ENCODE measurements around the gene ETV3L.

Gene ETV3L

DNA sequence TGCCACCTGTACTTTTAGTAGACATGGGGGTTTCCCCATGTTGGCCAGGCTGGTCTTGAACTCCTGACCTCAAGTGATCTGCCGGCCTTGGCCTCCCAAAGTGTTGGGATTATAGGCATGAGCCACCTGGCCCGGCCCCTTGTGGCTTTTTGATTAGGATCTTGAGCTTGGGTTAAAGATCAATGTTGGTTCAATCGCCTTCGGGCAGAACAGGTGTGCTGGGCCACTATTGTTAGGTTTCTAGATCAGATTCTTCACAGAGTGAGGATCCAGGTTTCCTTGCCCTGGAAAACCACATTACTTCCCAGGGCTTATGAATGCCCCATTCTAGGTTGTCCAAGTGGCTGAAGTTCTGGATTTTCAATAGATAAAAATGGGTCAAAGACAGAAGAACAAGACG, 32.5 kb upstream of the ETV3L start:
- peak overlapping the region; percentile 83 for H3K27ac ChIP-seq
- TF ChIP-seq, protein P1, sequence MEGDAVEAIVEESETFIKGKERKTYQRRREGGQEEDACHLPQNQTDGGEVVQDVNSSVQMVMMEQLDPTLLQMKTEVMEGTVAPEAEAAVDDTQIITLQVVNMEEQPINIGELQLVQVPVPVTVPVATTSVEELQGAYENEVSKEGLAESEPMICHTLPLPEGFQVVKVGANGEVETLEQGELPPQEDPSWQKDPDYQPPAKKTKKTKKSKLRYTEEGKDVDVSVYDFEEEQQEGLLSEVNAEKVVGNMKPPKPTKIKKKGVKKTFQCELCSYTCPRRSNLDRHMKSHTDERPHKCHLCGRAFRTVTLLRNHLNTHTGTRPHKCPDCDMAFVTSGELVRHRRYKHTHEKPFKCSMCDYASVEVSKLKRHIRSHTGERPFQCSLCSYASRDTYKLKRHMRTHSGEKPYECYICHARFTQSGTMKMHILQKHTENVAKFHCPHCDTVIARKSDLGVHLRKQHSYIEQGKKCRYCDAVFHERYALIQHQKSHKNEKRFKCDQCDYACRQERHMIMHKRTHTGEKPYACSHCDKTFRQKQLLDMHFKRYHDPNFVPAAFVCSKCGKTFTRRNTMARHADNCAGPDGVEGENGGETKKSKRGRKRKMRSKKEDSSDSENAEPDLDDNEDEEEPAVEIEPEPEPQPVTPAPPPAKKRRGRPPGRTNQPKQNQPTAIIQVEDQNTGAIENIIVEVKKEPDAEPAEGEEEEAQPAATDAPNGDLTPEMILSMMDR (conservative IDR thresholded peaks at IDR 0.05), result no peak
- TF ChIP-seq ZFX (IDR thresholded peaks at IDR 0.05), result no peak

DNA sequence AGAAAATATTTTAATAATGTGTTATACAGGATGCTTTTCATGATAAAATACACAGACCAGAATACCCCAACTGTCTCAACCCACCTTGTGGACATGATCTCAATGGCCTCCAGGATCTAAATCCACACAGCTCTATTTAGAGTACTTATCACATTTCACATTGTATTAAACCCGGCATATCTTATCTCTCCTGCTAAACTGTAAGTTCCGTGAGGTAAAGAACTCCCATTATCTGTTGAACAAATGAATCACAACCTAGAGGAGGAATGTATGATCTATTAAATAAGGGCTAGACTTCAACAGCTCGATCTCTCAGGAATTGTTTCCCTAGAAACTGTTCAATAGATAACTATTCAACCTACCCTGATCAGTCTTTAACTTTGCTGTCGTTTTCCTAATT, 31.7 kb upstream of the ETV3L start:
- H3K27ac ChIP-seq, result no peak overlapping the region
- TF ChIP-seq, protein P1 (conservative IDR thresholded peaks at IDR 0.05), result no peak
- no peak for TF ChIP-seq ZFX (IDR thresholded peaks at IDR 0.05)

DNA sequence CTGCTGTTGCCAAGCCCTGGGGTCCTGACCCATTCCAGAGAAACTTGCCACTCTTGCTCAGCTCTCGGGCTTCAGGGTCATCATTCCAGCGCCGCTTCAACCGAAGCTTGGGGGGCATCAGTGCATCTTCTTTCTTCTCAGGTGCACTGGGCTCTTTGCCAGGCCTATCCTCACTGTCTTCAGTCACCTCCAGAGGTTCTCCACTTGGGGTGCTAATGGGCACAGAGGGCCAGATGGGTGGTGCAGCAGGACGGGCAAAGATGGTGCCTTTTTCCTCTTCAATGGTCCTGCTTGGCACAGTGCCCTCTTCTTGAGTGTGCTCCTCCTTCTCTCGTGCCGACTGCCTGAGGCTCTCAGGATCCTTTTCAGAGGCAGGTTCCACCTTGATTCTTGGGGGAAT, 25.2 kb upstream of the ETV3L start:
- H3K27ac ChIP-seq, result no peak overlapping the region
- TF ChIP-seq, protein P1 (conservative IDR thresholded peaks at IDR 0.05), result no peak
- TF ChIP-seq ZFX (IDR thresholded peaks at IDR 0.05), result no peak

DNA sequence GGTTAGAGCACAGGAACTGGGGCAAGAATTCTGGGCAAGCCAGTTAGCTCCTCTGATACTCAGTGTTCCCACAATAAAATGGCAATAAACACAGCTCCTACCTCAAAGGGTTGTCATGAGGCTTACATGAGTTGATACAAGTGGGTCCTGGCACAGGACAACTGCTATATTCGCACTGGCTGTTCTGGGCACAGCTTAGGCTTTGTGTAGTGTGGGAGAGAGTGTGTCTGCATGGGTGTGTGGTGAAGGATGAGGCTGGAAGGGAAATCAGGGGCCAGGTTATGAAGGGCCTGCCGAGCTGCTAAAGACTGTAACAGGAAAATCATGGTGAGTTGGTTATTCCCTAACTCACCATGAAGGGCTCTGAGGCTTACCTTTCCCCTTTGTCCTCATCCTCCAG, 19.8 kb upstream of the ETV3L start:
- H3K27ac ChIP-seq, result no peak overlapping the region
- TF ChIP-seq, protein P1 (conservative IDR thresholded peaks at IDR 0.05), result no peak
- no peak for TF ChIP-seq ZFX (IDR thresholded peaks at IDR 0.05)

DNA sequence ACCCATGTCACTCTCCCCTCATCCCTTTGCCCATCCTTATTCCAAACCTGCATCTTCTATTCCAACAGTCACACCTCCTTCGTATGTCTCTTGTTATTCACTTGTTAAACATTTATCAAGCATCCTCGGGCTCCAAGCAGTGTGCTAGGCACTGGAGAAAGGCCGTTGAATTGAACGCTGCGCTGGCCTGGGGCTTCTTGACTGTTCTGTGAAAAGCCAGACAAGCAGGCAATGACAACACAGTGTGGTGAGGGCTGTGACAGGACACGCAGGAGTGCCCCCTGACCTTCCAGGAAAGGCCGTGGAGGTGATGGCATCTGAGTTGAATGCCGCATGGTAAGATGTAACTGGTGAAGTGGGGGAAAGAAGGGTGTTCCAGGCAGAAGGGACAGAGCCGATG, 19.4 kb upstream of the ETV3L start:
- TF ChIP-seq, protein P1 (conservative IDR thresholded peaks at IDR 0.05), result no peak
- no peak for TF ChIP-seq ZFX (IDR thresholded peaks at IDR 0.05)
- H3K27ac ChIP-seq, result no peak overlapping the region

DNA sequence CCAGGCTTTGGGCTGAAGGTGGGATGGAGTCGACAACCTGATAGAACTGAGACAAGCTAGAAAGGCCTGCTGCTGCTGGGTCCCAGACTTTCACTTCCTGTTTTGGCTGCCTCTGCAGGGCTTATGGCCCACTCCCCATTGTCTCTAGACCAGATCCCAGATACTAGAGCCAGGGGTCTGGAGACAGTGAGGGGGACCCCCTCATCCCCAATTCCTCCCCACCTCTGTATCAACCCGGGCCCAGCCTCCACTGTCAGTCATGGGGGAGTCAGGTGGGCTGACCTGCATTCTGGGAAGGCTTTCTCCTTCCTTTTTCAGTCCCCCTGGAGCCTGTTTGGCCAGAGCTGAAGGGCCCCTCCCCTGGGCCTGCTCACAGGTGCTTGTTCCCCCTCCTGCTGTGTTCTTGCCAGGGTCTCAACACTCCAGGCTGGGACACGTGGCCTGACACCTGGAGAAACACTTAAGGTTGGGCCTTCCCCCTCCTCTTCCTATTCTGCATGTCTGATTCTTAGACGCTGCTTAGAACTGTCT, 18.0 kb upstream of the ETV3L start:
- TF ChIP-seq, protein P1 (conservative IDR thresholded peaks at IDR 0.05), result no peak
- no peak for TF ChIP-seq ZFX (IDR thresholded peaks at IDR 0.05)
- H3K27ac ChIP-seq, result no peak overlapping the region

DNA sequence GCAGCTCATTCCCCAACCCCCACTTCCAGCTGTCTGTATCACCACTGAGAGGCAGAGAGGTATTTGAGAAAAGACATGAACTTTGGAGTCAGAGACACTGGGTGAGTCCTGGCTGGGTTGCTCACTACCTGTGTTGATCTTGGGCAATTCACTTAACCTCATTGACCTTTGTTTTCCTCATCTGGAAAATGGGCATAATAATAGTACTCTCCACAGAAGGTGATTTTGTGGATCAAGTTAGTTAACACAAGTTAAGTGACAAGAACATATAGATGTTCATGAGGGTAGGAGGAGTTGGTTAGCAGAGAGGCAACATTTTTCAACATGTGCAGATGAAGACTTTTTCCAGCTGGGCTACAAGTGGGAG, 17.1 kb upstream of the ETV3L start:
- TF ChIP-seq, protein P1 (conservative IDR thresholded peaks at IDR 0.05), result no peak
- no peak for TF ChIP-seq ZFX (IDR thresholded peaks at IDR 0.05)
- no peak overlapping the region for H3K27ac ChIP-seq

All from C4-2B (cell line).